ENCODE data around the gene DEPDC4.
"Not testable (repeated sequence)": the region's sequence is repeated elsewhere in the genome, so short reads cannot be mapped to it uniquely, and the experiment has no call there.

Gene DEPDC4

DNA sequence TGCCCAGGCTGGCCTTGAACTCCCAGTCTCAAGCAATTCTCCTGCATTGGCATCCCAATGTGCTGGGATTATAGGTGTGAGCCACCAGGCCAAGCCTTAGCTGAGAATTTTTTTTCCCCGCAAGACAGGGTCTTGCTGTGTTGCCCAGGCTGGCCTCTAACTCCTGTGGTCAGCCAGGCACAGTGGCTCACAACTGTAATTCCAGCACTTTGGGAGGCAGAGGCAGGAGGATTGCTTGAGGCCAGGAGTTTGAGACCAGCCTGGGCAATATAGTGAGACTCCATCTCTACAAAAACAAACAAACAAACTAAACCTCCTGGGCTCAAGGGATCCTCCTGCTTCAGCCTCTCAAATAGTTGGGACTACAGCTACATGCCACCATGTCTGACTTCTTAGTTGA, 27.3 kb downstream of the DEPDC4 start:
- no peak for DNase-seq (ENCODE audit: low read depth)
- H3K4me3 ChIP-seq (ENCODE audit: low read length): no peak overlapping the region
- TF ChIP-seq, protein P1, sequence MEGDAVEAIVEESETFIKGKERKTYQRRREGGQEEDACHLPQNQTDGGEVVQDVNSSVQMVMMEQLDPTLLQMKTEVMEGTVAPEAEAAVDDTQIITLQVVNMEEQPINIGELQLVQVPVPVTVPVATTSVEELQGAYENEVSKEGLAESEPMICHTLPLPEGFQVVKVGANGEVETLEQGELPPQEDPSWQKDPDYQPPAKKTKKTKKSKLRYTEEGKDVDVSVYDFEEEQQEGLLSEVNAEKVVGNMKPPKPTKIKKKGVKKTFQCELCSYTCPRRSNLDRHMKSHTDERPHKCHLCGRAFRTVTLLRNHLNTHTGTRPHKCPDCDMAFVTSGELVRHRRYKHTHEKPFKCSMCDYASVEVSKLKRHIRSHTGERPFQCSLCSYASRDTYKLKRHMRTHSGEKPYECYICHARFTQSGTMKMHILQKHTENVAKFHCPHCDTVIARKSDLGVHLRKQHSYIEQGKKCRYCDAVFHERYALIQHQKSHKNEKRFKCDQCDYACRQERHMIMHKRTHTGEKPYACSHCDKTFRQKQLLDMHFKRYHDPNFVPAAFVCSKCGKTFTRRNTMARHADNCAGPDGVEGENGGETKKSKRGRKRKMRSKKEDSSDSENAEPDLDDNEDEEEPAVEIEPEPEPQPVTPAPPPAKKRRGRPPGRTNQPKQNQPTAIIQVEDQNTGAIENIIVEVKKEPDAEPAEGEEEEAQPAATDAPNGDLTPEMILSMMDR (conservative IDR thresholded peaks at IDR 0.05; ENCODE audit: low read length): no peak

DNA sequence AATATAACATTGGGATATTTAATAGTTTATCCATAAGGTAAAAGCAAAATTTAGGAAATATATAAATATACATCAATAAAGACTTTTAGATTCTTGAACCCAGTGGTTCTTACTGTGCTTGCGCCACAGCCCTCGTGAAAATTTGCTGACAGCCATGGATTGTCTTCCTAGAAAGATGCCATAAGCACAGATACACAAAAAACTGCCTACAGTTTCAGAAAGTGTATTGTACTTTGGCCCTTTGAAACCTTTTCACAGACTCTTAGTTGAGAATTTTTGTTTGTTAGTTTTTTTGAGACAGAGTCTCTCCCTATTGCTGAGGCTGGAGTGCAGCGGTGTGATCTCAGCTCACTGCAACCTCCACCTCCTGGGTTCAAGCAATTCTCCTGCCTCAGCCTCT, 28.1 kb downstream of the DEPDC4 start:
- TF ChIP-seq, protein P1 (conservative IDR thresholded peaks at IDR 0.05; ENCODE audit: low read length): no peak
- no peak overlapping the region for H3K4me3 ChIP-seq (ENCODE audit: low read length)
- DNase-seq (ENCODE audit: low read depth): no peak

DNA sequence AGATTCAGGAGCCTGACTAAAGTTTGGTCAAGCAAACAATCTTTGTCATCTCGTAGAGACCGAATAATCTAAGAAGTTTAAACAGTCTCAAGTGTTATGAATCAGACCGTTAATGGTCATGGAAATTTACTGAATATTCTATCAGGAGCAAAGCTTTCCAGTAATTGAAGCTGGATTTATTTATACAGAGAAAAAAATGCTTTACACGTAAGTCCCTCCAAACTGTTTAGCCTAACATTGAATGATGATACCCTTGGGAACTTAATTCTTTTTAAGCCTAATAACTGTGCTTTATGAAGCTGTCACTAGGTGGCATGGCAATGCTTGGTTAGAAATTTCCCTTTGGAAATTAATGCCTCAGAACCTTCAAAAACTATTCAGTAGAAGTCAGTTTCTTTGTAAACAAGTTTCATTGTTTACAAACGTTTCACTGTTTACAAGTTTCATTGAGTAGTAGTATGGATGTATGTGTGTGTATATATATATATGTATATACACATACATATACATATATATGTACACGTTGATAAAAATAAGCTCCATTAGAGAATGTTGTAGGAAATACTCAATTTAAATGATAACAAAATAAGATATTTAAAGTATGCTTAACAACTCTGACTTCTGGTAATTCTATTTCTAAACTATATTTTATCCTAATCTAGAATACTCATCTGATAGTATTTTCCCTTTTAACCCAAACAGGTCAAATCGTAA, 32.1 kb downstream of the DEPDC4 start:
- DNase-seq (ENCODE audit: low read depth): peak; percentile 65
- H3K4me3 ChIP-seq (ENCODE audit: low read length): no peak overlapping the region
- TF ChIP-seq, protein P1 (conservative IDR thresholded peaks at IDR 0.05; ENCODE audit: low read length): peak; percentile 88

DNA sequence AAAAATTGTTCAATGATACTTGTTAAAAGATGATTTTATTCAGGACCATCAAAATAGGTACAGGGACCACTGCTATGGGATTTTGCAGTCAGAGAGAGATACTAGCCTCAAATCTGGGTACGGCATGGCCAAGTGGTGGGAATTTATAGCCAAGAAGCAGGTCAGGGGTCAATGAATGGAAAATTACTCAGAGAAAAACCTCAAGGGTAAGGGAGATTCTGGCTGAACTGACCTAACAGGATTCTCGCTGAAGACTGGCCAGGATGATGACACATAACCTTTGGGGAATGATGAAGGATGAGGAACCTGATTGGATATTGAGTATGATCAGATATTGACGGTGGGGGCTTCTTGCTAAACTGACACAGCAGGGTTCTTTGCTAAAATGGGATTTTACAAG, 32.7 kb downstream of the DEPDC4 start:
- TF ChIP-seq, protein P1 (conservative IDR thresholded peaks at IDR 0.05; ENCODE audit: low read length): no peak
- DNase-seq (ENCODE audit: low read depth): peak; percentile 20
- no peak overlapping the region for H3K4me3 ChIP-seq (ENCODE audit: low read length)

DNA sequence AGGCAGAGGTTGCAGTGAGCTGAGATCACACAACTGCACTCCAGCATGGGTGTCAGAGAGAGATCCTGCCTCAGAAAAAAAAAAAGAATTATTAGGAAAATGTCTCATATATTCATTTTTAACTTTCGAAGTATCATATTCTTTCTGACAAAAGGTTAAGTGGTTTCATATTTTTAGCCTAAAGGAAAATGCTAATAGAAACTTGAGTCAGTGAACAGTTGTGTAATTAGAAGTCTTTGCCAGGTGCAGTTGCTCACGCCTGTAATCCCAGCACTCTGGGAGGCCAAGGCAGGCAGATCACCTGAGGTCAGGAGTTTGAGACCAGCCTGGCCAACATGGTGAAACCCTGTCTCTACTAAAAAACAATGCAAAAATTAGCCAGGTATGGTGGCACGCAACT, 35.0 kb downstream of the DEPDC4 start:
- H3K4me3 ChIP-seq (ENCODE audit: low read length); DNase-seq (ENCODE audit: low read depth): not testable (repeated sequence)

DNA sequence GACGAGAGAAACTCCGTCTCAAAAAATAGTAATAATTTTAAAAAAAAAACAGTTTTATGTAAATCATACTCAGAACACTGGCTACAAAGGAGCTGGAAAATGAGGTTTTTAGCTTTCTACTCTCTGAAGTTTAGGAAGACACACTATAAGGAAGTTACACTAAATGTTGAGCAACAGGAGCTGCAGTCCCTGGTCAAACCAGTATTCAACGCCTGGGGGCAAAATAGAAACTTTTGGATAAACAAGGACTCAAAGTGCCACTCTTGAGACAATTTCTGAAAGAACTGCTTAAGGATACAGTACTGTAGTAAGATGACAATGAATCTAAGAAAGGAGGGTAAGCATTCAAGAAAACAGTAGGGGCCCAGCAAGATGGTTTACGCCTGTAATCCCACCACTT, 37.0 kb downstream of the DEPDC4 start:
- DNase-seq (ENCODE audit: low read depth): no peak
- H3K4me3 ChIP-seq (ENCODE audit: low read length): no peak overlapping the region
- TF ChIP-seq, protein P1 (conservative IDR thresholded peaks at IDR 0.05; ENCODE audit: low read length): no peak

DNA sequence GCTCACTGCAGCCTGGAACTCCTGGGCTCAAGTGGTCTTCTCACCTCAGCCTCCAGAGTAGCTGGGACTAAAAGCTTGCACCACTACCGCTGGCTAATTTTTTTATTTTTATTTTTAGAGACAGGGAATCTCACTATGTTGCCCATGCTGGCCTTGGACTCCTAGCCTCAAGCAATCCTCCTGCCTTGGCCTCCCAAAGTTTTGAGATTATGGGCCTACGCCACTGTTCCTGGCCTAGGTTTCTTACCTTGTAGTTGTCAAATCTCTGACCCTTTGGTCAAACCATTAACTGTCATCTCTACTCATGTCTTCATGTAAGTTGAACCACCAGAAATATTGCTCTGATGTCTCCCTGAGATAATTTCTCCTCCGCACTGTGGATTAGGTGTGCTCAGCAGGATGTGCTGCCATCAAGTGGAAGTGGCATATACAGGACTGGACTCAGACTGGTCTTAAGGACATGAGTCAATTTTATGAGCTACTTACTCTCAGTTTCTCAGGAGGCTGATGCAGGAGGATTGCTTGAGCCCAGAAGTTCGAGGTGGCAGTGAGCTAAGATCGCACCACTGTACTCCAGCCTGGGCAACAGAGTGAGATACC, 37.7 kb downstream of the DEPDC4 start:
- TF ChIP-seq, protein P1 (conservative IDR thresholded peaks at IDR 0.05; ENCODE audit: low read length): no peak; the same call in 1 of the 2 replicates
- DNase-seq (ENCODE audit: low read depth): peak; percentile 3
- no peak overlapping the region for H3K4me3 ChIP-seq (ENCODE audit: low read length)
